GM18498 (cell line): ENCODE data around the gene ILDR2.

ENCODE experiments used
- ATAC-seq: cut with Tn5 transposase; IDR thresholded peaks from one replicate; pipeline ENCODE4 v1.9.1; 2021; ENCODE audit warnings: mild to moderate bottlenecking, moderate library complexity; ENCODE audit not compliant: unreplicated experiment

Gene ILDR2

DNA sequence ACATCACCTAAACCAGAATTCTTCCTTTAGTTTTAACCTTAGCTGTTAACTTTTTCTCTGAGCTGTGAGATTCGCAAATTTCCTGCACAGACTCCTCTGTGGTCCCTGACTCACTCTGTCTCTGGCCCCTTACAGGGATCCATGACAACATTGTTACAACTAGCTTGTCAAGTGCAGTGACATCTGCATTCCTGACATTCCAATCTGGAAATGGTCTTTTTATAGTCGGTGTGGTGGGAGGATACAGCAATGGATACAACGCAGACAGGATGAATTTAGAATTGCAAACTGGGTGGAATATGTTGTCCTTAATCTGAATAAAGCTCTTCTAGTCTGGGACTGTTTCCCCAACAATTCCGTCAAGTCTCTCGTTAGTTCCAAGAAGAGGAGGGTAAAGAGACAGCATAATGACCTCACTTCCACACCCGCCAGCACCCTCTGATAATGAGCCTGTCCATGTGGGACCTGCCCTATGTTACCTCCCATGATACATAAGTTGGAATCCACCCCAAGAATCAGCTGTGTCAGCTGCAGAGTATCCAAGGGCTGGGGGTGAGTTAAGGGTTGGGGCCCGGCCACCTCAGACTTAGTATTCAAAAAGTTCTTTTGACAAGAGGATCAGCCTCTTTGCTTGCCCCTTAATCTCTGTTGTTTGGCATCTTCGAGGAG, 49.4 kb downstream of the ILDR2 start:
- no peak for ATAC-seq

GRCh38 chr1:166924823-166925541, 50.4 kb downstream of the ILDR2 start:
- peak; percentile 59 for ATAC-seq

GRCh38 chr1:166920561-166921475, 54.5 kb downstream of the ILDR2 start:
- no peak for ATAC-seq

DNA sequence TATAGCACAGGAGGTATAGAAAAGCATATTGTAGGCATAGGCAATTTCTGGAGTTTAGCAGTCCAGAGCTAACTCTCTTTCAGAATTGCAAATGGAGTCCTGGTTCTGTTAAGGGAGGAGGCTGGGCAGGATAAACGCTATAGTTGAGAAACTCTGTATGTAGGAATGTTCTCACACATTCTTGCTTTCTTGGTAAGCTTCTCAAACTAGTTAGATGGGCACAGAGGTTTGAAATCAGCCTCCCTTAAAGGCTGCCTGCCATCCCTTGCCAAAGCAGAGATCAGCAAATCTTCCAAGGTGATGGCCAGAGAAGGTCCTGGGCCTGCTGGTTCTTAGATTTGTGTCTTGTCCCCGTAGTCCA, 56.4 kb downstream of the ILDR2 start:
- no peak for ATAC-seq

- no peak for ATAC-seq
These were observed 57.0 kb downstream of the ILDR2 start for GRCh38 chr1:166918088-166918955.

DNA sequence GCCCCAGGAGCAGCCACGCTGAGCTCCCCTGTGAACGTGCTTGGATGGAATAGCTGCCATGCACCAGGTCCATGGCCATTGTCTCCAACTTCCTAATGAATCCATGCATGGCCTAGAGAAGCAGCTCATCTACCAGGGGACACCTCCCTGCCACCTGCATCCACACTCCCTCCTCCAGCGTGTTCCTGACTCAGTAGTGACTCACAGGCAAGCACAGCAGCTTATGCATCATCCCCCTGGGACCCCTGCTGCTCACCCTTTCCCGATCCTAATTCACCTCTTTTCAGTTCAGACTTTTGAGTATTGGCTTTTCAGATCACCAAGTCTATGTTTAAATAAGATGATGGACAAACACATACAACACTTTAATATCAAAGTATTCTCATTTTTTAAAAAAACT, 59.4 kb downstream of the ILDR2 start:
- no peak for ATAC-seq

DNA sequence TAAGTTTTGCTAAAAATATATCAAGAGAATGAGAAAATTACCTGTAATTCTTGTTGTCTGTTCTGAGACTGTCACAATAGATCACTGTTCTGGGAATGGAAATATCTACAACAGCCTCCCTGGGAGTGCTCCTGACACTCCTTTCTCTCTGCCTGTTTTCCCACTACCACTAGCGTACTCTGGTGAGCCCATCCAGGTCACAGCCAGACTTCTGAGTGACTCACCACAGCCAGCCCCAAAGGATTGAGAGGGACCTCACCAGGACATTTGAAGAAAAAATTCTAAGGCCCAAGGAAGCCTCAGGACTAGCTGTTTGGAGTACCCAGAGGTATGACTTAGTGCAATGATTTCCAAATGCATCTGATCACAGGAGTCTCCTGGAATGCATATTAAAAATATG, 60.3 kb downstream of the ILDR2 start:
- ATAC-seq = no peak

DNA sequence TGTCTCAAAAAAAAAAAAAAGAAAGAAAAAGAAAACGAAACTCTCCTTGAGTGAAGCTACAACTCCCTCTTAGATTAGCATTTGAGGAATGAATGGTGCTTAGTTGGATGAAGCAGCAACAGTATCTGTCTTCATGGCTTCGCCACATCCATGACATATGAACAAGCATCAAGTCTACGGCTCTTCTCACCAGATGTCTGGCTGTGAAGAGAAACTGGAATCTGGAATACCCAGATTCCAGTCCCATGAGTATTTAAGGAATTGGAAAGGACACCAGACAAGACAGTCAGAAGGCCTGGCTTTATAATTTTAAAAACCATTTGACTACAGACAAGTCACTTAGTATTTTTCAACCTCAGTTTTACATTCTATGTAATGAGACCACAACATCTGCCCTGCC, 61.2 kb downstream of the ILDR2 start:
- ATAC-seq = no peak

GRCh38 chr1:166911624-166912023, 63.7 kb downstream of the ILDR2 start:
- ATAC-seq = no peak

DNA sequence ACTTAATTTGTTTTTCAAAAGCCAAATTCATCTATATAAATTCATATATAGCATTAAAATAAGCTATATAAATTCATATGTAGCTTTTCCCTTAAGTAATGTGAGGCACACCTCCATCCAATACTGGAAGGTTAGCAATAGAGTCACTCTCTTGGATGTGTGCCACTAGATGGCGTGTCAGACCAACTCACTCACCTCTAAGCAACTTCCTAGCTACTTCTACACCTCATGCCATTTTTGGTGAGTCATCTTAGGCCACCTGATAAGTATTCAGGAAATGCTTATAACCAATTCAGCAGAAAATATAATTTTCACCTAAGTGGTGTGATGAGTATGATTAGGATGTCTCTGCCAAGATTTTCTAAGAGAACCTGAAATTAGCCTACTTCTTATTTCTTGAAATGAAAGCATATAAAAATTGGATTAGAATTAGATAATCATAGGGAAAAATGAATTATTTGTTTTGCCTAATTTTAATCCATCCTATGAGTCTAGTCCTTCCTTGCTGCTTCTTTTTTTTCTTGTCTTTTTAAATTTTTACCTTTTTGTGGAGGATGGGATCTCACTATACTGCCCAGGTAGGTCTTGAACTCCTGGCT, 64.8 kb downstream of the ILDR2 start:
- ATAC-seq = peak; percentile 97

GRCh38 chr1:166908942-166909341, 66.4 kb downstream of the ILDR2 start:
- no peak for ATAC-seq

GRCh38 chr1:166907763-166908162, 67.6 kb downstream of the ILDR2 start:
- ATAC-seq = no peak

DNA sequence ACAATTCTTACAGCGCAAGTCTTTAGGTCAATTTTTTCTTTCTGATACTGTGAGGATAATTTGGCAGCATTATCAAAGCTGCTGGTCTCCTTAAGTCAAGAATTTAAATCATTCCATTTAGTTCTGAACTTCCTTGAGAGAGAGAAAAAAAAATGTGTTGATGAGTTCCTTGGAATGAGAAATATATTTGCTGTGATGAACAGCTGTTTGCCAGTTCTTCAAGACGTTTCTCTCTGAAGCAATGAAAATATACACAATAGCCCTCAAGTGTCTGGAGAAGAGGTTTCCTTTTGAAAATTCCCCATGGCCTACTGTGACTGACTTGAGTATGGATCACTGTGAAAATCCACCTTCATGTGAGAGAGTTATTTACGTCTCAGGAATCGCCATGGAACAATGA, 68.3 kb downstream of the ILDR2 start:
- no peak for ATAC-seq

DNA sequence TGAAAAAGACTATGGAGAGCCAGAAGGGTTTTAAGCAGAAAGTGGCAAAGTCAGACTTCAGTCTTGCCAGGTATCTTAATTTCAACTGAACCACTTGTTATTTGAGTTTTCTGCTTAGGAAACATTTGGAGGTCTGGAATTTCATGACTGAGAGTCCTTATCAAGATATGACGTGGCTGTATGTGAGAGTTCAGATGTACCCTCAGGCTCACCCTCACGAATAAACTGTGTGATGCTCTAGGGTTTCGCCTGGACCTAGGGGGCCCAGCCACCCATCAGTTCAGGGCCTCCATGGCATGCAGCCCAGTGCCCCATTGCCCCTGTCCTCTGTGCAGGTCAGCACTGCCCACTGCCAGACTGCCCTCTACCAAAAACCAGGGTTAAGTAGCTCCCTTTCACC, 68.7 kb downstream of the ILDR2 start:
- no peak for ATAC-seq

DNA sequence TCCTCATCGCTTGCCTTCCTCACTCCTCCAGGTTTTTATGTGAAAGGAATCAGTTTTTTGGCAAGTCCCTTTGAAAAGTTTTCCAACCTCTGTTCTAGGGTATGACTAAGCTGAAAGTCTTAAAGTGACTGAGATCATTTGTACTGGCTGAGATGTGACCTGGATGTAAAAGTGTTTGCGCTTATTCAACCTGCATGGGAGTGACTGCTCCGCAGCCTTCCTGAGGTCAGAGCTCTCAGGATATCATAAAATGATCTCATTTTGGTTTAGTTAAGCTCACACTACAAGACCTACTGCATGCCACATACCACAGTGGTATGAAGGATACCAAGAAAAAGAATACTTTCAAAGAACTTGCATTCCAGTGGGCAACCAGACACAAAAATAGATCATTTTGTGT, 69.4 kb downstream of the ILDR2 start:
- no peak for ATAC-seq

- no peak for ATAC-seq
These were observed 70.2 kb downstream of the ILDR2 start for GRCh38 chr1:166905136-166905535.

GRCh38 chr1:166903232-166903631, 72.1 kb downstream of the ILDR2 start:
- no peak for ATAC-seq

DNA sequence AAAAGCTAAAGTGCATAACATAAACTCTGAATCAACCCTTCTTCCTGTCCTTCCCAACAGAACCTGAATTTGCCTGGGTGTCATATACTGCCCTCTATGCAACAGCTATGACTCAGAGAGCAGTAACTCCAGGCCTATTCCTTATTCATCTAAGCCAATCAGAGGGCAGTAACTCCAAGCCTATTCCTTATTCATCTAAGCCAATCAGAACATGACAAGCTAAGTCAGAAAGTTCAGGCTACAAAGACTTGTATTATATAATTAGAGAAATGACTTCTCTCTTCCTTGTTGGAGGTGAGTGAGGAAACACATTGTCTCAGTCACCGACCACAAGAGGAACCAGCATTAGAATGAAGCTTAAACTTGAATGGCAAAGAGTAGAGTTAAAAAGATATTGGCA, 73.1 kb downstream of the ILDR2 start:
- ATAC-seq = no peak

GRCh38 chr1:166900987-166901386, 74.4 kb downstream of the ILDR2 start:
- ATAC-seq = no peak

DNA sequence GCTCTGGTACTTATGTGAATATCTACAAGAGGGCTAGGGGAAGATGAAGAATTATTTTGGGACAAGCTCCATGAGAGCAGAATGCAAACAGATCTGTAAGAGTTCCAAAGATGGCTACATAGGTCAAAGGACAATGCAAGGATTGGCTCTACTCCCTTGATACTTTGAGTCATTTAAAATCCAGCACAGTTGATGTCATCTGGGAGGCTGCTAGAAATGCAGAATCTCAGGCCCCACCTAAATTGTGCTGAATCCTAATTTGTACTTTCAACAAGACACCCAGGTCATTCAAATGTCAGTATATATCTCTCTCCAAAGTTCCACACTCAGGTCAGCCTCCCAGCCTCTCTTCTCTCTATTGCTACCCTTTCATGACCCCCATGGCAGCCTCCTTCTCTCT, 75.6 kb downstream of the ILDR2 start:
- ATAC-seq = no peak
